K562 (cell line): ENCODE measurements around the gene DISC1. TPM values are rescaled to one million over a fixed set of nuclear protein-coding genes. Genes with fewer than 3 reads are reported as not detected.

ENCODE experiments used
- ATAC-seq: fragments of 200-7000 bp; cut with Tn5 transposase; 3 replicates; pipeline ENCODE4 v1.9.1; 2020; ENCODE audit warnings: moderate library complexity
- BruUV-seq: library from RNA; stranded (reverse); fragments of 400-500 nt; replicated peaks from 2 replicates; lab custom pipeline; 2021; lab: Mats Ljungman, UMichigan
- CTCF ChIA-PET: fragments of 300-600 bp; formaldehyde crosslinking; extraction: SDS; loops from one replicate; lab custom pipeline; 2021; ENCODE audit warnings: low intra/inter-chr PET ratio; lab: Yijun Ruan, JAX
- POLR2A ChIA-PET: fragments of 300-600, 350-650 bp; sonication (Branson Sonifier 250); formaldehyde crosslinking; extraction: SDS; loops from one replicate; lab custom pipeline; 2021; ENCODE audit warnings: antibody characterized with exemption, inconsistent platforms; lab: Yijun Ruan, JAX
- DNase-seq, 4 experiments: peaks; one replicate each; pipeline versions ENCODE4 v3.0.0 to v3.0.0-alpha.2; 2011 to 2018; ENCODE audit warnings: low spot score in 3 of 4, mixed read lengths in 3 of 4; ENCODE audit errors: extremely low read depth in 1 of 4
- FAIRE-seq: peaks from 2 replicates; lab custom pipeline; 2011; peaks lifted over from hg19 to GRCh38; lab: Jason Lieb, UNC
- H2AFZ ChIP-seq: 2 replicates; pipeline ENCODE4 v1.6.0; 2011; ENCODE audit warnings: low read depth, low read length, control low read depth, inconsistent platforms
- H3K27ac ChIP-seq: fragments of 200-600 bp; 3 replicates; pipeline ENCODE4 v1.8.0; 2011; ENCODE audit warnings: low read depth, mild to moderate bottlenecking, control low read depth, inconsistent platforms, low read length, moderate library complexity, mixed read lengths; ENCODE audit errors: extremely low read depth
- H3K27me3 ChIP-seq, 2 experiments: fragments of 300-600 bp in 1 of 2; 2 replicates in 1 of 2; 3 replicates in 1 of 2; pipeline versions ENCODE4 v1.6.0 to v1.8.0; 2011; ENCODE audit warnings: inconsistent platforms in 2 of 2, low read length in 2 of 2, mild to moderate bottlenecking in 1 of 2, mixed read lengths in 1 of 2, moderate library complexity in 1 of 2; ENCODE audit not compliant: control insufficient read depth in 2 of 2, insufficient read depth in 2 of 2
- H3K36me3 ChIP-seq: fragments of 300-600 bp; 3 replicates; pipeline ENCODE4 v1.8.0; 2011; ENCODE audit warnings: mild to moderate bottlenecking, low read length, inconsistent platforms; ENCODE audit not compliant: control insufficient read depth, insufficient read depth
- H3K4me1 ChIP-seq, 2 experiments: fragments of 200-600 bp in 1 of 2; replicated peaks in 1 of 2; 2 replicates in 1 of 2; 3 replicates in 1 of 2; pipeline versions ENCODE4 v1.5.1 to v1.8.0; 2011; ENCODE audit warnings: inconsistent platforms in 2 of 2, low read length in 2 of 2, mild to moderate bottlenecking in 1 of 2, mixed read lengths in 1 of 2, moderate library complexity in 1 of 2; ENCODE audit not compliant: control insufficient read depth in 2 of 2, insufficient read depth in 2 of 2
- H3K4me2 ChIP-seq: 2 replicates; pipeline ENCODE4 v1.6.1; 2011; ENCODE audit warnings: low read length, control low read depth, inconsistent platforms, mixed read lengths; ENCODE audit not compliant: insufficient read depth
- H3K4me3 ChIP-seq: fragments of 200-600 bp; sonication (generic), shearing (Covaris generic); 2 replicates; pipeline ENCODE4 v1.5.1; 2016; ENCODE audit warnings: control low read depth, inconsistent platforms
- H3K79me2 ChIP-seq: fragments of 200-600 bp; 3 replicates; pipeline ENCODE4 v1.8.0; 2011; ENCODE audit warnings: low read length, inconsistent platforms; ENCODE audit not compliant: control insufficient read depth, insufficient read depth
- H3K9ac ChIP-seq, 2 experiments: 2 replicates each; pipeline versions ENCODE4 v1.6.0 to v1.6.1; 2011; ENCODE audit warnings: low read depth in 2 of 2, low read length in 2 of 2, control low read depth in 1 of 2, inconsistent platforms in 1 of 2, mild to moderate bottlenecking in 1 of 2, mixed read lengths in 1 of 2; ENCODE audit not compliant: insufficient read depth in 1 of 2
- H3K9me1 ChIP-seq: one replicate; pipeline ENCODE4 v1.6.0; 2011; ENCODE audit warnings: inconsistent platforms, mild to moderate bottlenecking, low read length, moderate library complexity; ENCODE audit not compliant: control insufficient read depth, insufficient read depth
- H3K9me3 ChIP-seq: replicated peaks from 2 replicates; pipeline ENCODE4 v1.5.1; 2011; ENCODE audit warnings: low read depth, low read length, inconsistent platforms; ENCODE audit not compliant: control insufficient read depth, insufficient read depth
- H4K20me1 ChIP-seq: replicated peaks from 2 replicates; pipeline ENCODE4 v1.6.1; 2011; ENCODE audit warnings: low read length, inconsistent platforms, mixed read lengths; ENCODE audit not compliant: control insufficient read depth, insufficient read depth
- BDP1 ChIP-seq: IDR thresholded peaks from 3 replicates; pipeline ENCODE4 v1.6.1; 2011; ENCODE audit not compliant: insufficient read length, insufficient read depth
- BRD9 ChIP-seq: fragments of 450-650 bp; IDR thresholded peaks from 2 replicates; pipeline ENCODE4 v1.6.1; 2018; ENCODE audit warnings: low read depth; ENCODE audit not compliant: partially characterized antibody
- CBFB ChIP-seq: sonication (generic); formaldehyde crosslinking; IDR thresholded peaks from 2 replicates; pipeline ENCODE4 v1.4.0; 2020; ENCODE audit warnings: mild to moderate bottlenecking, missing genetic modification reagents
- CBX1 ChIP-seq: sonication (generic); IDR thresholded peaks from 2 replicates; pipeline ENCODE4 v1.6.1; 2016; ENCODE audit warnings: antibody characterized with exemption, low read depth, mild to moderate bottlenecking
- IRF9 ChIP-seq: fragments of 450-650 bp; IDR thresholded peaks from 2 replicates; pipeline ENCODE4 v1.6.1; 2016; ENCODE audit warnings: missing biosample characterization, missing genetic modification characterization
- JUNB ChIP-seq: fragments of 450-650 bp; formaldehyde crosslinking; conservative IDR thresholded peaks from 2 replicates; pipeline ENCODE4 v1.4.0; 2020; ENCODE audit warnings: mild to moderate bottlenecking
- NUFIP1 ChIP-seq: fragments of 450-650 bp; IDR thresholded peaks from 2 replicates; pipeline ENCODE4 v1.6.1; 2018; ENCODE audit not compliant: partially characterized antibody
- PYGO2 ChIP-seq: fragments of 450-650 bp; IDR thresholded peaks from 2 replicates; pipeline ENCODE4 v1.6.1; 2016; ENCODE audit warnings: mild to moderate bottlenecking, missing genetic modification characterization, moderate library complexity, missing compliant biosample characterization
- RBM15 ChIP-seq: fragments of 200-400 bp; formaldehyde crosslinking; IDR thresholded peaks from 2 replicates; pipeline ENCODE4 v1.6.1; 2018; ENCODE audit warnings: mild to moderate bottlenecking, low read length, moderate library complexity; ENCODE audit not compliant: insufficient read depth
- SMARCE1 ChIP-seq: fragments of 450-650 bp; IDR thresholded peaks from 2 replicates; pipeline ENCODE4 v1.7.1; 2016; ENCODE audit warnings: mild to moderate bottlenecking
- USF2 ChIP-seq: sonication (generic); formaldehyde crosslinking; IDR thresholded peaks from 2 replicates; pipeline ENCODE4 v1.5.0; 2020; ENCODE audit warnings: missing genetic modification reagents
- ZNF121 ChIP-seq: sonication (generic); formaldehyde crosslinking; conservative IDR thresholded peaks from 2 replicates; pipeline ENCODE4 v1.8.0; 2022; ENCODE audit warnings: missing genetic modification reagents
- ZNF507 ChIP-seq: conservative IDR thresholded peaks from 2 replicates; pipeline ENCODE4 v1.6.1; 2017; ENCODE audit warnings: missing genetic modification characterization, missing compliant biosample characterization
- ZNF766 ChIP-seq: fragments of 200-800 bp; sonication (Bioruptor generic); conservative IDR thresholded peaks from 2 replicates; pipeline ENCODE4 v1.6.1; 2016; ENCODE audit warnings: missing genetic modification characterization, missing compliant biosample characterization
- WGBS: fragments of 100-300 bp; shearing (Covaris generic); methylation state at CpG from one replicate; pipeline ENCODE4 v1.1.6; 2016; ENCODE audit warnings: low coverage, mixed read lengths; ENCODE audit not compliant: insufficient coverage; ENCODE audit errors: missing lambda C conversion rate; 5-methylcytosine and 5-hydroxymethylcytosine counted together
- in situ Hi-C: fragments of 300-500 bp; cut with MboI; formaldehyde crosslinking; loops from 4 replicates; pipeline ENCODE4 v1.15.0; 2018; ENCODE audit warnings: inconsistent platforms, mixed read lengths
- intact Hi-C: fragments of 100-400 bp; cut with micrococcal nuclease; formaldehyde crosslinking; loops from 2 replicates; pipeline ENCODE4 v1.14.2; 2022
- polyA plus RNA-seq, 8 experiments: library from polyadenylated mRNA; depleted of rRNA in 4 of 8; stranded (reverse) in 5 of 8; unstranded in 3 of 8; fragments of >200 nt; fragmentation: Nextera tagmentation in 2 of 8; fragmentation: Illumina TruSeq in 1 of 8; extraction: Ambion mirVana in 2 of 8; extraction: Trizol in 1 of 8; gene quantifications; 2 replicates each; pipeline versions ENCODE4 v1.2.1 to v1.2.3, GENCODE V29; 2011 to 2014; ENCODE audit warnings: inconsistent platforms in 1 of 8, missing spikeins in 1 of 8
- total RNA-seq, 7 experiments: library from RNA; depleted of rRNA in 6 of 7; stranded (reverse); fragments of >200 nt in 6 of 7; fragmentation: Illumina TruSeq in 2 of 7; extraction: Trizol in 2 of 7; gene quantifications; 2 replicates each; pipeline versions ENCODE4 v1.2.1 to v1.2.3, GENCODE V29; 2011 to 2021; ENCODE audit warnings: low replicate concordance in 1 of 7

DISC1 gene
- total and polyA plus RNA-seq, 9 of the 15 experiments (the other 6 are each of a cell fraction or from before 2014, with no cell fraction given), result 0.01 to 0.11 (median 0.08) TPM; not detected in 1

GRCh38 chr1:231885209-231885854, 258.7 kb downstream of the DISC1 start:
- Histone ChIP-seq H3K4me1 (no peaks in the 10 kb centered on the region), H3K4me2 (no peak overlapping the region), H3K9me3 (no peaks in the 10 kb centered on the region), H3K27me3 (no peaks in the 10 kb centered on the region; a peak in 2 of 5 replicates), H4K20me1 (no peaks in the 10 kb centered on the region), H3K27ac (no peak overlapping the region), H2AFZ (no peak overlapping the region), H3K4me3 (no peak overlapping the region), H3K9me1 (no peaks in the 10 kb centered on the region), H3K79me2 (no peaks in the 10 kb centered on the region), H3K9ac (no peak overlapping the region), H3K36me3 (no peaks in the 10 kb centered on the region)
- ChIA-PET CTCF (no interaction called here), POLR2A (no interaction called here)
- FAIRE-seq (no peak), DNase-seq (no peak), ATAC-seq (no peak)
- TF ChIP-seq ZNF507 (no peak), ZNF766 (no peak), NUFIP1 (no peak), CBX1 (no peak), CBFB (no peak)
- BruUV-seq, result no TSS peak
- intact Hi-C loops (no loop called here), in situ Hi-C loops (no loop called here)
- WGBS, result 0% methylated on average over 7 of the region's 7 CpGs

GRCh38 chr1:231887166-231887565, 260.6 kb downstream of the DISC1 start:
- CTCF ChIA-PET, result no interaction called here

More at GRCh38 chr1:231887166-231887565, 260.6 kb downstream of the DISC1 start:
- Histone ChIP-seq H3K4me3 (no peak overlapping the region), H3K27me3 (no peaks in the 10 kb centered on the region; a peak in 1 of 5 replicates), H3K36me3 (no peaks in the 10 kb centered on the region), H3K4me1 (no peaks in the 10 kb centered on the region), H3K9me1 (no peaks in the 10 kb centered on the region), H3K4me2 (no peak overlapping the region), H4K20me1 (no peaks in the 10 kb centered on the region), H3K79me2 (no peaks in the 10 kb centered on the region), H3K27ac (no peak overlapping the region), H2AFZ (no peak overlapping the region), H3K9me3 (no peaks in the 10 kb centered on the region), H3K9ac (no peak overlapping the region)
- 0% methylated on average over 3 of the region's 3 CpGs for WGBS
- ATAC-seq, result no peak
- FAIRE-seq, result peak; percentile 23
- in situ Hi-C loops, result no loop called here
- TF ChIP-seq USF2 (CRISPR knock-in tag) (no peak), SMARCE1 (no peak), PYGO2 (tag) (no peak), IRF9 (tag) (no peak), JUNB (CRISPR knock-in tag) (no peak), RBM15 (no peak), BDP1 (no peak), ZNF121 (no peak), BRD9 (no peak)
- TF ChIP-seq, all 486 proteins: peak for 0
- intact Hi-C loops, result no loop called here
- no peak for DNase-seq
- POLR2A ChIA-PET, result no interaction called here
- BruUV-seq, result no TSS peak
